ENCODE results near the gene THBD. TPM values are rescaled to one million over a fixed set of nuclear protein-coding genes. Genes with fewer than 3 reads are reported as not detected.
A peak's percentile ranks its signal among the peaks of the same experiment; 100 is the strongest.

THBD gene
- total RNA-seq, 4 donors from 2014 or later, result 48.1 to 60.3 (median 56.9) TPM

- peaks cover 0 to 2% (median 0%) of the 10 kb centered on the region in 4 donors for H3K9me3 ChIP-seq
- H3K4me3 ChIP-seq, result no peak overlapping the region
- no peaks in the 10 kb centered on the region for H3K27me3 ChIP-seq
- peaks cover 0 to 27% (median 15%) of the 10 kb centered on the region in 4 donors for H3K4me1 ChIP-seq
- WGBS, 2 donors, result 29% methylated on average over 8 of the region's 8 CpGs
- no peak for DNase-seq (ENCODE audit: low spot score in 2 of 2)
- H3K36me3 ChIP-seq, result no peaks in the 10 kb centered on the region
- TF ChIP-seq EP300 (IDR thresholded peaks at IDR 0.05) (no peak), POLR2A (IDR thresholded peaks at IDR 0.05) (no peak), CTCF (IDR thresholded peaks at IDR 0.05) (peak in 4 of 5 experiments; percentile 10 to 47 (median 28))
- H3K27ac ChIP-seq, result peak overlapping the region in 2 of 4 donors; percentile 40 to 44
Observed at GRCh38 chr20:23061734-23062561, 12.5 kb upstream of the THBD start.

GRCh38 chr20:23061262-23061661 lies 11.8 kb upstream of the THBD start:
- no peak overlapping the region for H3K4me3 ChIP-seq
- no peak for TF ChIP-seq POLR2A (IDR thresholded peaks at IDR 0.05)
- TF ChIP-seq EP300 (IDR thresholded peaks at IDR 0.05), result no peak
- no peak for TF ChIP-seq CTCF (IDR thresholded peaks at IDR 0.05)
- H3K9me3 ChIP-seq, result peaks cover 0 to 2% (median 0%) of the 10 kb centered on the region in 4 donors
- no peaks in the 10 kb centered on the region for H3K27me3 ChIP-seq
- peak overlapping the region in 2 of 4 donors; percentile 40 to 44 for H3K27ac ChIP-seq
- H3K36me3 ChIP-seq, result no peaks in the 10 kb centered on the region
- 58 to 77% methylated on average over 5 of the region's 5 CpGs for WGBS, 2 donors
- peaks cover 0 to 27% (median 15%) of the 10 kb centered on the region in 4 donors for H3K4me1 ChIP-seq
- no peak for DNase-seq (ENCODE audit: low spot score in 2 of 2)

- H3K4me1 ChIP-seq, result peaks cover 0 to 27% (median 15%) of the 10 kb centered on the region in 4 donors
- no peak for DNase-seq (ENCODE audit: low spot score in 2 of 2)
- no peak overlapping the region for H3K27ac ChIP-seq
- no peak overlapping the region for H3K4me3 ChIP-seq
- no peak for TF ChIP-seq EP300 (IDR thresholded peaks at IDR 0.05)
- 65 to 73% methylated on average over 4 of the region's 4 CpGs for WGBS, 2 donors
- no peaks in the 10 kb centered on the region for H3K27me3 ChIP-seq
- peaks cover 0 to 2% (median 0%) of the 10 kb centered on the region in 4 donors for H3K9me3 ChIP-seq
- H3K36me3 ChIP-seq, result no peaks in the 10 kb centered on the region
Observed at GRCh38 chr20:23060629-23061028, 11.2 kb upstream of the THBD start.

GRCh38 chr20:23059846-23060245 lies 10.4 kb upstream of the THBD start:
- WGBS, 2 donors, result 24 to 38% methylated on average over 3 of the region's 3 CpGs
- Histone ChIP-seq H3K36me3 (no peaks in the 10 kb centered on the region), H3K9me3 (peaks cover 0 to 2% (median 0%) of the 10 kb centered on the region in 4 donors), H3K27me3 (no peaks in the 10 kb centered on the region), H3K4me3 (no peak overlapping the region), H3K4me1 (peaks cover 0 to 27% (median 15%) of the 10 kb centered on the region in 4 donors), H3K27ac (no peak overlapping the region)
- TF ChIP-seq POLR2A (IDR thresholded peaks at IDR 0.05) (no peak), CTCF (IDR thresholded peaks at IDR 0.05) (no peak), EP300 (IDR thresholded peaks at IDR 0.05) (no peak)
- no peak for DNase-seq (ENCODE audit: low spot score in 2 of 2)

GRCh38 chr20:23059001-23059400 lies 9.5 kb upstream of the THBD start:
- DNase-seq (ENCODE audit: low spot score in 2 of 2), result no peak
- 77 to 82% methylated on average over 3 of the region's 3 CpGs for WGBS, 2 donors

More at GRCh38 chr20:23059001-23059400, 9.5 kb upstream of the THBD start:
- no peaks in the 10 kb centered on the region for H3K36me3 ChIP-seq
- no peak overlapping the region for H3K4me3 ChIP-seq
- H3K9me3 ChIP-seq, result peaks cover 0 to 2% (median 0%) of the 10 kb centered on the region in 4 donors
- peaks cover 0 to 27% (median 15%) of the 10 kb centered on the region in 4 donors for H3K4me1 ChIP-seq
- TF ChIP-seq POLR2A (IDR thresholded peaks at IDR 0.05) (no peak), CTCF (IDR thresholded peaks at IDR 0.05) (no peak), EP300 (IDR thresholded peaks at IDR 0.05) (no peak)
- H3K27me3 ChIP-seq, result no peaks in the 10 kb centered on the region
- no peak overlapping the region for H3K27ac ChIP-seq
